MM.1S (cell line): ENCODE data around the gene TUBB8.

Experiments used
- EZH2phosphoT487 ChIP-seq: fragments of 300-600 bp; sonication (generic); IDR thresholded peaks from 2 replicates; pipeline ENCODE4 v1.6.1; 2018; ENCODE audit warnings: antibody characterized with exemption, low read length
- TF ChIP-seq, protein P1 (sequence below): fragments of 300-600 bp; sonication (generic); IDR thresholded peaks from 2 replicates; pipeline ENCODE4 v1.5.1; 2016; ENCODE audit warnings: antibody characterized with exemption, low read length, mixed read lengths

DNA sequence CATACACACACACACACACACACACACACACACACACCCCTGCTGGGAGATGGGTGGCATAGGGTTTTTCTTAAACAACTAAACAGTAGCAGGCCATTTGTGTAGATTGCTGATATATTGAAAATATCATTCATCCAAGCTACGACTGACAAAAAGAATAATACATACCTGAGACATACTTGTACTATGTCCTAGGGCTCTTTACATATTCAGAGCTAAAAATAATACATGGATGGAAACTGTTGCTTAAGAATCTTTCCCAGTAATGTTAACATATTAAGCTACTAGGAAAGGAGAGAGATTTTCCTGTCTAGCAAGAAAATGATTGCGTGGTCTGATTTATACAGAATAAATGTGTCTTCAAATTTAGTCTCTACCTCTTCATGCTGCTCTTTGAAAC lies 40.2 kb upstream of the TUBB8 start:
- TF ChIP-seq, protein P1, sequence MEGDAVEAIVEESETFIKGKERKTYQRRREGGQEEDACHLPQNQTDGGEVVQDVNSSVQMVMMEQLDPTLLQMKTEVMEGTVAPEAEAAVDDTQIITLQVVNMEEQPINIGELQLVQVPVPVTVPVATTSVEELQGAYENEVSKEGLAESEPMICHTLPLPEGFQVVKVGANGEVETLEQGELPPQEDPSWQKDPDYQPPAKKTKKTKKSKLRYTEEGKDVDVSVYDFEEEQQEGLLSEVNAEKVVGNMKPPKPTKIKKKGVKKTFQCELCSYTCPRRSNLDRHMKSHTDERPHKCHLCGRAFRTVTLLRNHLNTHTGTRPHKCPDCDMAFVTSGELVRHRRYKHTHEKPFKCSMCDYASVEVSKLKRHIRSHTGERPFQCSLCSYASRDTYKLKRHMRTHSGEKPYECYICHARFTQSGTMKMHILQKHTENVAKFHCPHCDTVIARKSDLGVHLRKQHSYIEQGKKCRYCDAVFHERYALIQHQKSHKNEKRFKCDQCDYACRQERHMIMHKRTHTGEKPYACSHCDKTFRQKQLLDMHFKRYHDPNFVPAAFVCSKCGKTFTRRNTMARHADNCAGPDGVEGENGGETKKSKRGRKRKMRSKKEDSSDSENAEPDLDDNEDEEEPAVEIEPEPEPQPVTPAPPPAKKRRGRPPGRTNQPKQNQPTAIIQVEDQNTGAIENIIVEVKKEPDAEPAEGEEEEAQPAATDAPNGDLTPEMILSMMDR: no peak
- TF ChIP-seq EZH2phosphoT487: no peak
